ENCODE data around the gene TBX4. TPM values are rescaled to one million over a fixed set of nuclear protein-coding genes. Genes with fewer than 3 reads are reported as not detected.
"Not testable (repeated sequence)": the region's sequence is repeated elsewhere in the genome, so short reads cannot be mapped to it uniquely, and the experiment has no call there.

The TBX4 gene
- total and polyA plus RNA-seq, 5 donors = 0.11 TPM; not detected in 4

DNA sequence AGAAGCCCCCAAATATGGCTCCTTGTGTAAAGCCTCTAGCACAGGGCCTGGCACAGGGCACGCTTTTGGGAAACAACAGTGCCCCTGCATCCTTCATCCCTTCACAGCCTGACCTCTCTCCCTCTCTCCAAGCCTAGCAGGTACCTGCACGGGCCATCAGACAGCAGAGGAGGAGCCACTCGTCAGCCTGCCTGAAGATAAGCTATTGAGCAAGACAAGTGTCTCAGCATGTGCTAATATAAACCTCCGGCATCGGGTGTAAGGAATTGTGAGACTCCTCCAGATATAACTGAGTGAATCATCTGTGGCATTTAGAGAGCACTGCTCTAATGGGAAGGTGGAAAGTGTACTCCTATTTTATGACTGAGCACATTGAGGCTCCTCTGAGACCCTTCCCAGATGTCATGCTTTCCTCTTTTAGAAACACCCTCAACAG, 38.3 kb downstream of the TBX4 start:
- Histone ChIP-seq H3K27ac (ENCODE audit: low read length) (no peak overlapping the region), H3K9me3 (ENCODE audit: control insufficient read depth, low read length) (no peaks in the 10 kb centered on the region), H3K4me3 (ENCODE audit: low read length) (no peak overlapping the region), H3K4me1 (ENCODE audit: control insufficient read depth, insufficient read depth, low read length) (no peaks in the 10 kb centered on the region), H3K27me3 (ENCODE audit: control insufficient read depth, insufficient read depth) (no peaks in the 10 kb centered on the region)
- WGBS = 66% methylated on average over 5 of the region's 5 CpGs
- intact Hi-C loops (cut with DNase I) = no loop called here
- no peak for DNase-seq
- no peak for ATAC-seq

DNA sequence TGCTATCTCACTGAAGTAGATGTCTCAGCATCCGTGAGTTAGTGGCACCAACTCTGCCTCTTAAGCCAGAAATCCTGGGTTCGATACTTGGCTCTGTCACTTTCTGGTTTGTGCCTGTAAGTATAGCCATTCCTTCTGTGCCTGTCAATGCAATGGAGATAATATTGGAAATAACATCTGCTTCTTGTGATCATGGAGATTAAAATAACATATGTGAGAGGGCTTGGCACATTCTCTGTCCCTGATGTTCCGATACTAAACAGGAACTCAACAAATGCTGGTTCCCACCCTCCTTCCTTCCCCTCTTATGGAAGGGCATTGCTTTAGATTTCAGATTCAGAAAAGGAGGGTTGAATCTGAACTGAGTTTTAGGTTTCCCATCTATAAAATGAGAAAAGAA, 39.8 kb downstream of the TBX4 start:
- no peaks in the 10 kb centered on the region for H3K27me3 ChIP-seq (ENCODE audit: control insufficient read depth, insufficient read depth)
- no peaks in the 10 kb centered on the region for H3K4me1 ChIP-seq (ENCODE audit: control insufficient read depth, insufficient read depth, low read length)
- H3K4me3 ChIP-seq (ENCODE audit: low read length) = no peak overlapping the region
- no peak overlapping the region for H3K27ac ChIP-seq (ENCODE audit: low read length)
- 75% methylated on average over 3 of the region's 3 CpGs for WGBS
- DNase-seq (no peak), ATAC-seq (no peak)
- no peaks in the 10 kb centered on the region for H3K9me3 ChIP-seq (ENCODE audit: control insufficient read depth, low read length)
- intact Hi-C loops (cut with DNase I) = no loop called here

DNA sequence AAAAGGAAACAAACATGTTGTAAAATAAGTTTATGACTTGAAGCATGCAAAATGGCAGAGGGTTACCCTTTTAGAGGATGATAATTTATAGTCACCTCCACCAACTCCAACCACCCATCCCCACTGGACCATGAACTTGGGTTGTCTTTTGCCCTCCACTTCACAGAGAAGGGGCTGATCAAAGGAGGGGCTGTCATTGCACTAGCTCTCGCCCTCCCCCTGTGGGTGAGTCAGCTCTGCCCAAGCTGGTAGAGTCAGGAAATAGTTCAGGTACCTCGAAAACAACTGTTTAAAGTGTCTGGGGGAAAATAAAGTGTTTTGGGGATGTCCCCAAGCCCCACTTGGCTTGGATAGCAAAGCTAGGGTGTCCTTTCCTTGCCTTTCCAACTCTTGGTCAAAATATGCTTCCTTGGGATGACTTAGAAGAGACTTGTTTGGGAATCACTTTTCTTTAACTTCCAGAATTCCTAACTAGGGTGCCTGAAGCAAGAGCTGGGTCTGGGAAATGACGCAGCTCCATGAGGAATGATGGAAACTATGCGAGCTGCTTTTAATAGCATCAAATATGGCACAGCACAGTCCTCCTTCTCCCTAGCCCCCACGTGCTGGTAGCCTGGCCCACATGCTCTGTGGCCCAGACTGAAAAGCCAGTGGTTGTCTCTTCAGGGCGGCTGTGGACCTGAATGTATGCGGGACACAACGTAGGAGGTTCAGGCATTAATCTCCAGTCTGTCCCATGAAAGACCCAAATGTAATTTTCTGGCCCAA, 40.7 kb downstream of the TBX4 start:
- WGBS = 75% methylated on average over 8 of the region's 8 CpGs
- H3K4me1 ChIP-seq (ENCODE audit: control insufficient read depth, insufficient read depth, low read length) = no peaks in the 10 kb centered on the region
- H3K27ac ChIP-seq (ENCODE audit: low read length) = no peak overlapping the region
- ATAC-seq (no peak), DNase-seq (no peak)
- no peaks in the 10 kb centered on the region for H3K27me3 ChIP-seq (ENCODE audit: control insufficient read depth, insufficient read depth)
- H3K4me3 ChIP-seq (ENCODE audit: low read length) = no peak overlapping the region
- intact Hi-C loops (cut with DNase I) = no loop called here
- H3K9me3 ChIP-seq (ENCODE audit: control insufficient read depth, low read length) = no peaks in the 10 kb centered on the region

DNA sequence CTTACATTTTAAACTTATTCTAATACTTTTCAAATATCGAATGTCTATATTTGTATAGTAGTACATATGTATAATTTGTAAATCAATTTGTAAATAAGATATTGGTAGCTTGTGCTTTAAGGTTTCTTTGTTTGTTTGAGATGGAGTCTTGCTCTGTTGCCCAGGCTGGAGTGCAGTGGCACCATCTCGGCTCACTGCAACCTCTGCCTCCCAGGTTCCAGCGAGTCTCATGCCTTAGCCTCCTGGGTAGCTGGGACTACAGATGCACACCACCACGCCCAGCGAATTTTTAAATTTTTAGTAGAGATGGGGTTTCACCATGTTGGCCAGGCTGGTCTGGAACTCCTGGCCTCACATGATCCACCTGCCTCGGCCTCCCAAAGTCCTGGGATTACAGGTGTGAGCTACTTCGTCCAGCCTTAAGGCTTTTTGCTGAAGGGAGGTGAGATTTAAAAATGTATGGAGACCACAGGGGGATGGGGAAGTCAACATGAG, 41.7 kb downstream of the TBX4 start:
- 93% methylated on average over 7 of the region's 7 CpGs for WGBS
- DNase-seq; ATAC-seq; H3K4me1 ChIP-seq (ENCODE audit: control insufficient read depth, insufficient read depth, low read length); H3K9me3 ChIP-seq (ENCODE audit: control insufficient read depth, low read length); H3K27me3 ChIP-seq (ENCODE audit: control insufficient read depth, insufficient read depth); H3K4me3 ChIP-seq (ENCODE audit: low read length); intact Hi-C loops (cut with DNase I); H3K27ac ChIP-seq (ENCODE audit: low read length): not testable (repeated sequence)

DNA sequence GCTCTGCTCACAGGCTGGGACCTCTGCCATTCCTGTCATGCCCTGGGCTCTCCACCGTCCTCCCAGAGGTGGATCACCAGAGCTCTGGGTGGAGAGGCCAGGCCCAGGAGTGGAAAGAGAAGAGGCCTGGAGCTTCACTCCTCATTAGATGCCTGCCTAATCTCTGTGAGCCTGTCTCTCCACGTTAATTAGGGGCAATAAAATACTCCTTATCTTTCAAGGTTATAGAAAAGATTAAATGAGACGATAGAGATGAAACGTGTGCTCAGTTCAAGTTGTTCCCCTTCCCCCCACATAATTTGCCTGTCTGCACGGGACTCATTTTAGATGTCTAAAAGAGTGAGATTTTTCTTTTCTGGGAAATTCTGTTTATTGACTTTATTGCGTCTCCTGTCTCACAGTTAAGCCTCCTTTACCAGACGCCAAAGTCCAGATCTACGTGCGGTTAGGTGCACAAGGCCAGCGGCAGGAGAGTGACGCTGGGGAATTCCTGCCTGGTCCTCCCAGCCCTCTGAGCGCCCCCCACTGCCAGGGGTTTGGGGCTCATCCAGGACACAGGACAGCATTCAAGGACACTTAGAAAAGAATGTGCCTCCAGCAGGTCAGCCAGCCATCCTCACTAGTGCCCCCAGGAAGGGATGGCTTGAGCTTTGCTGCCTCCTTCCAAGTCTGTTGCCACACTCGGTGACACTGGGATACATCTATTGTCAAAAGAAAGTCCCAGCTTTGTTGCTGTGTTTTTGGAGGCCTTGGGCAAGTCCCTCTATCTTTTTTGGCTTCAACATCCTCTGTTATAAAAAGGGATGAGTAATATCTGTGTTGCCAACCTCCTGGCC, 42.3 kb downstream of the TBX4 start:
- Histone ChIP-seq H3K4me3 (ENCODE audit: low read length) (no peak overlapping the region), H3K9me3 (ENCODE audit: control insufficient read depth, low read length) (no peaks in the 10 kb centered on the region), H3K4me1 (ENCODE audit: control insufficient read depth, insufficient read depth, low read length) (no peaks in the 10 kb centered on the region), H3K27me3 (ENCODE audit: control insufficient read depth, insufficient read depth) (no peaks in the 10 kb centered on the region), H3K27ac (ENCODE audit: low read length) (no peak overlapping the region)
- no peak for ATAC-seq
- intact Hi-C loops (cut with DNase I) = no loop called here
- WGBS = 71% methylated on average over 13 of the region's 13 CpGs
- DNase-seq = no peak

DNA sequence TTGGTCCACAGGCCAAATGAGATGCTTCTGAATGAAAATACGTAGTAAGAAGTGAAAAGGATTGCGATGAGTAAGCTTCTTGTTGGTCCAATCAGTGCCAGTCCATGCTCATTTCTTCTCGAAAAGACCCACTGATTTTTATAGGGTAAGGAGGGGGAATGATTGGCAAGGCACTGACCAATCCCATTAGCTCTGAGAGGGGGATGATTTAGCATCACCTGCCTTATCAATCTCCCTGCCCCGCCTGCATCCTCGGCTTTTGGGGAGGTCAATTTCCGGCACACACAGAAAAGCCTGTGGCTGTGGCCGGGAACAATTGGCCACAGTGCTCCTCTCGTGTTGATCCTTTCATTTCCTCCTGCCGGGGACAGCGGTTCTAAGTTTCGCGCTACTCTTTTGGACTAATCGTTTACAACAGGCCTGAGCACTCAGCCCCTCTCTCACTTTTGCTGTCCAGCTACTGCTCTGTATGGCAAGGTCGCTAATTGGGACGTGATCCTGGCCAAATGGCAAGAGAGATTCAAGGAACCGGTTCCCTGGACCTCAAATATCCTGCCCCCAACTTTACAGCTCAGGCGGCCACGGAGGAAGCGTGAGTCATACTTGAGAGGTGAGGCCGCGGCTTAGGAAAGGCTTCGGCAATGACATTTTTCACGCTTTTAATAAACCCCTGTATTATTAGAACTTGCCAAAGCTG, 43.1 kb downstream of the TBX4 start:
- ATAC-seq = no peak
- no peak overlapping the region for H3K27ac ChIP-seq (ENCODE audit: low read length)
- WGBS = 75% methylated on average over 23 of the region's 23 CpGs
- no peak for DNase-seq
- H3K9me3 ChIP-seq (ENCODE audit: control insufficient read depth, low read length) = no peaks in the 10 kb centered on the region
- no peaks in the 10 kb centered on the region for H3K27me3 ChIP-seq (ENCODE audit: control insufficient read depth, insufficient read depth)
- no peaks in the 10 kb centered on the region for H3K4me1 ChIP-seq (ENCODE audit: control insufficient read depth, insufficient read depth, low read length)
- intact Hi-C loops (cut with DNase I) = no loop called here
- H3K4me3 ChIP-seq (ENCODE audit: low read length) = no peak overlapping the region

DNA sequence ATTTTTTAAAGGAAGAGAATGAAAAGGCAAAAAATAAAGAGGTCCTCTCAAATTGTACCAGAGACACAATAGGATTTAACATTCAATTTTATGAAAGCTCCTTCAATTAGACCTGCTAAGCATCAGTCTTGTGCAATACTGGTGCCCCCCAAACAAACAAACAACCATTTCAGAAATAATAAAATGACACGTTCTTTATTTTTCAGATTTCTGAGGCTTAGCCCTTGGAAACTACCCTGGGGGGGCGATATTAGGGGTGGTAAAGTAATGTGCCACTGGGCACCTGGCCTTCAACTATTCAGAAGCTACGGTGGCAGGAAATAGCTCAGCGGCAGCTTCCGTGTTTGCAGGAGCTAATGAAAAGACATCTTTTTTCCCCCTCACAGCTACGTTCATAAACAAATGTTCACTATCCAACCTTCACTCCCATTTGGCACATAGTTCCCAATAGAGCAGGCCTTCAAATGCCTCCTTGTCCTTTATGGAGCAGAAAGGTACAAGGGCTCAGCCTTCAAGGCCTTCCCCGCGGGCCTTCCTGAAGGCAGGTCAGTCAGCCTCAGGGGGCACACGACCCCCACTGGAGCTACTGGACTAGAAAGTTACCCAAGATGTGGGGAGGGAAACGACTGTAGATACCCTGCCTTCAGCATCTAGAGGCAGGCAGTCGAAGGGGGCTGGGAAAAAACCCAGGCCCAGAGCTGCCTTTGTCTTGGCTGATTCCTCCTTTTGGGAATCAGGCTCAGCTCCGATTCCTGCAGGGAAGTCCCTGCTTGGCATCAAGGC, 44.1 kb downstream of the TBX4 start:
- DNase-seq (no peak), ATAC-seq (no peak)
- Histone ChIP-seq H3K27ac (ENCODE audit: low read length) (no peak overlapping the region), H3K4me3 (ENCODE audit: low read length) (no peak overlapping the region), H3K4me1 (ENCODE audit: control insufficient read depth, insufficient read depth, low read length) (no peaks in the 10 kb centered on the region), H3K9me3 (ENCODE audit: control insufficient read depth, low read length) (no peaks in the 10 kb centered on the region), H3K27me3 (ENCODE audit: control insufficient read depth, insufficient read depth) (no peaks in the 10 kb centered on the region)
- 77% methylated on average over 12 of the region's 12 CpGs for WGBS
- intact Hi-C loops (cut with DNase I) = no loop called here

DNA sequence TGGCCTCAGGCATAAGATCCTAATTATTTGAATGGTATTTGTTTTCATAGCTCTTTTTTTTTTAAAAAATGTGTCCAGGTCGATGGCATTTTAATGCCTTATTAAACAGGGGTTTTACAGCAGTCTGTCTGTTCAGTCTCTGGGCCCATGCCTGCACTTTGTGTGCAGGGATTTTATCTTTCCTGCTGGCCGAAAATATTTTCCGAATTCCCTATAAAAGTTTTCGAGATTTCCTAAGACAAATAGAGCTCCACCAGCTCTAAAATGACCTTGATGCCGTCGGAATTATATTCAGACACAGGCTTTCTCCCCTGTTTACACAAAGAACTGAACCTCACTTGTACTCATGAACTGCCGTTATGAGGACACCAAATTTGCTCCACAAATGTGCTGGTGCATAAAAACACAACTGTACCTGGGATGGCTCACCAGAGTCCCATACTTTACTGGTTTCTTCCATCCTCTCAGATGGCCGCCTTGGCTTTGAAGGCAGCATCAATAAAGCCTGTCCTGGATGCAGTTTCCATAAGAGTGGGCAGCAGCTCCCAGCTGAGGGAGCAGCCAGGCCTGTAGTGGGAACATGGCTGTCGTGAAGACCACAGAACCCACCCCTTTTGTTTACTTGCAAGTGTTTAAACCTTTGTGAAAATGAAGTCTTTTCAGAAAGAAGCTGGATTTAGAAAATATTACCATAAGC, 44.9 kb downstream of the TBX4 start:
- Histone ChIP-seq H3K9me3 (ENCODE audit: control insufficient read depth, low read length) (no peaks in the 10 kb centered on the region), H3K27ac (ENCODE audit: low read length) (no peak overlapping the region), H3K27me3 (ENCODE audit: control insufficient read depth, insufficient read depth) (no peaks in the 10 kb centered on the region), H3K4me3 (ENCODE audit: low read length) (no peak overlapping the region), H3K4me1 (ENCODE audit: control insufficient read depth, insufficient read depth, low read length) (no peaks in the 10 kb centered on the region)
- intact Hi-C loops (cut with DNase I) = no loop called here
- ATAC-seq = no peak
- 78% methylated on average over 9 of the region's 9 CpGs for WGBS
- DNase-seq = no peak

DNA sequence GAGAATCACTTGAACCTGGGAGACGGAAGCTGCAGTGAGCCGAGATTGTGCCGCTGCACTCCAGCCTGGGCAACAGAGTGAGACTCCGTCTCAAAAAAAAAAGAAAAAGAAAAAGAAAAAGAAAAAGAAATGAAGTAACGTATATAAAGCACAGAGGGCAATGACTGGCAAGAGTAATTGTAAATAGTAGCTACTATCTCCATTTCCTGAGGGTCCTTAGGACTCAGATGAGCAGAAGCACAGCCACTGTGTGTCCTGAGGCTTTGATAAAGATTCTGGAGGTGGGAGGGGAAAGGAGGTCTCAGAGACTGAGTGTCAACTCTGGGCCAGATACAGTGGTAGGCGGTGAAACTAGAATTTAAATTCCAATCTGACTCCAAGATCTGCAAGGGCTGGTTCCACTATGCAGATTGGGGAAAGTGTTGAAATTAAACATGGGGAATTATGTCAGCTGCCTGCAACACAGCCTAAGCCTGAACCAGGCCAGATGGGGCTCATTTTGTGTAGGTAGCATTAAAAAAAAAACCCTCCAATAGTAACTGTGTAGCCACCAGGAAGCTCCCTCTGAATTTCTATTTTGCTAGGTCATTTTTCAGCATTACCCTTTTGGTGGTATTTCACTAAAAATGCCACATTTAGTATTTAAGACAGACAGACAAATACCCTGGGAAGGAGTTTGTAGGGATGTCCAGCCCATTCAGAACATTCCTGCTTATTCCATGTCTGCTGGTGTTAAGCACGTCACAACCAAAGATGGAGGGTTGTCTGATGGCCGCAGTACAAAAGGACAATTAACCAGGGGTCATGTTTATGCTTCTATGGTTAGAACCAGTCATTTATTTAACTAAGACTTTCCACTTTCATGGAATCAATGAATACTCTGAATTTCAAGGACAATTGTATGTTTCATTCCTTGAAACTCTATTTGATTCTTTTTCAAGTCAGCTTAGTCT, 46.1 kb downstream of the TBX4 start:
- Histone ChIP-seq H3K4me1 (ENCODE audit: control insufficient read depth, insufficient read depth, low read length) (no peaks in the 10 kb centered on the region), H3K27ac (ENCODE audit: low read length) (no peak overlapping the region), H3K4me3 (ENCODE audit: low read length) (no peak overlapping the region), H3K9me3 (ENCODE audit: control insufficient read depth, low read length) (no peaks in the 10 kb centered on the region), H3K27me3 (ENCODE audit: control insufficient read depth, insufficient read depth) (no peaks in the 10 kb centered on the region)
- 90% methylated on average over 8 of the region's 8 CpGs for WGBS
- no peak for ATAC-seq
- intact Hi-C loops (cut with DNase I) = no loop called here
- DNase-seq = no peak
